Endothelial cell of umbilical vein (primary cell): ENCODE results near the gene FBXL14. TPM values are rescaled to one million over a fixed set of nuclear protein-coding genes. Genes with fewer than 3 reads are reported as not detected.

Experiments used
- BruUV-seq: library from RNA; stranded (reverse); fragments of 400-500 nt; replicated peaks from 2 replicates; lab custom pipeline; 2021; lab: Mats Ljungman, UMichigan
- CTCF ChIA-PET: fragments of 300-600, 350-600 bp; sonication (Branson Sonifier 250); formaldehyde crosslinking; loops from one replicate; lab custom pipeline; 2021; ENCODE audit warnings: antibody characterized with exemption, inconsistent platforms; lab: Charles Lee
- POLR2A ChIA-PET: fragments of 300-600, 350-600 bp; sonication (Branson Sonifier 250); formaldehyde crosslinking; loops from one replicate; lab custom pipeline; 2021; ENCODE audit warnings: antibody characterized with exemption, inconsistent platforms; lab: Charles Lee
- DNase-seq: peaks from one replicate; pipeline ENCODE4 v3.0.0-alpha.2; 2011; ENCODE audit warnings: low read depth, low spot score
- FAIRE-seq: peaks from 2 replicates; lab custom pipeline; 2011; peaks lifted over from hg19 to GRCh38; lab: Jason Lieb, UNC
- H2AFZ ChIP-seq: 2 replicates; pipeline ENCODE4 v1.6.0; 2012; ENCODE audit warnings: low read depth, low read length, control low read depth, inconsistent platforms
- H3K27ac ChIP-seq: 2 replicates; pipeline ENCODE4 v1.5.1; 2011; ENCODE audit warnings: low read depth, mild to moderate bottlenecking, control low read depth, low read length, moderate library complexity; ENCODE audit not compliant: insufficient read depth
- H3K27me3 ChIP-seq, 2 experiments: 2 replicates each; pipeline versions ENCODE4 v1.6.0 to v1.6.1; 2011; ENCODE audit warnings: low read length in 2 of 2, mixed read lengths in 1 of 2; ENCODE audit not compliant: control insufficient read depth in 2 of 2, insufficient read depth in 2 of 2
- H3K36me3 ChIP-seq, 2 experiments: 2 replicates in 1 of 2; 3 replicates in 1 of 2; pipeline ENCODE4 v1.5.1; 2011; ENCODE audit warnings: low read length in 2 of 2, mild to moderate bottlenecking in 1 of 2, moderate library complexity in 1 of 2; ENCODE audit not compliant: control insufficient read depth in 2 of 2, insufficient read depth in 2 of 2; ENCODE audit errors: extremely low read depth in 1 of 2
- H3K4me1 ChIP-seq: 3 replicates; pipeline ENCODE4 v1.5.1; 2011; ENCODE audit warnings: mild to moderate bottlenecking, low read length; ENCODE audit not compliant: control insufficient read depth, insufficient read depth; ENCODE audit errors: extremely low read depth
- H3K4me2 ChIP-seq: 2 replicates; pipeline ENCODE4 v1.6.1; 2011; ENCODE audit warnings: low read length, control low read depth, mixed read lengths; ENCODE audit not compliant: insufficient read depth
- H3K4me3 ChIP-seq, 3 experiments: fragments of 200-600 bp in 1 of 3; sonication (generic), shearing (Covaris generic) in 1 of 3; replicated peaks in 1 of 3; 2 replicates each; pipeline ENCODE4 v1.5.1; 2011 to 2016; ENCODE audit warnings: control low read depth in 3 of 3, low read length in 3 of 3, mild to moderate bottlenecking in 2 of 3, inconsistent platforms in 1 of 3, low read depth in 1 of 3, moderate library complexity in 1 of 3; ENCODE audit not compliant: insufficient read depth in 1 of 3
- H3K79me2 ChIP-seq: 2 replicates; pipeline ENCODE4 v1.6.0; 2012; ENCODE audit warnings: low read length, inconsistent platforms; ENCODE audit not compliant: control insufficient read depth, insufficient read depth
- H3K9ac ChIP-seq: replicated peaks from 2 replicates; pipeline ENCODE3; 2011; ENCODE audit warnings: low read length, control low read depth; ENCODE audit not compliant: insufficient read depth; ENCODE audit errors: extremely low read depth
- H3K9me1 ChIP-seq: replicated peaks from 3 replicates; pipeline ENCODE4 v1.6.0; 2011; ENCODE audit warnings: mild to moderate bottlenecking, low read length; ENCODE audit not compliant: control insufficient read depth, insufficient read depth; ENCODE audit errors: extremely low read depth
- H3K9me3 ChIP-seq: replicated peaks from 2 replicates; pipeline ENCODE4 v1.5.1; 2012; ENCODE audit warnings: low read length, inconsistent platforms; ENCODE audit not compliant: control insufficient read depth, insufficient read depth
- H4K20me1 ChIP-seq: replicated peaks from 2 replicates; pipeline ENCODE3; 2011; ENCODE audit warnings: mild to moderate bottlenecking, low read length; ENCODE audit not compliant: control insufficient read depth, insufficient read depth; ENCODE audit errors: extremely low read depth
- EZH2 ChIP-seq: IDR thresholded peaks from 2 replicates; pipeline ENCODE4 v1.6.1; 2012; ENCODE audit warnings: borderline replicate concordance, low read depth, mild to moderate bottlenecking, moderate library complexity, low read length, inconsistent platforms; ENCODE audit not compliant: severe bottlenecking
- FOS ChIP-seq: IDR thresholded peaks from 2 replicates; pipeline ENCODE4 v1.6.1; 2011; ENCODE audit warnings: mild to moderate bottlenecking, low read length, moderate library complexity, borderline replicate concordance; ENCODE audit not compliant: insufficient read depth
- GATA2 ChIP-seq: IDR thresholded peaks from 2 replicates; pipeline ENCODE4 v1.7.0; 2011; ENCODE audit warnings: low read depth, mild to moderate bottlenecking, moderate library complexity, mixed read lengths, low read length; ENCODE audit not compliant: insufficient read length, insufficient read depth
- JUN ChIP-seq: IDR thresholded peaks from 2 replicates; pipeline ENCODE4 v1.6.1; 2011; ENCODE audit warnings: borderline replicate concordance, low read depth; ENCODE audit not compliant: insufficient read length, insufficient read depth
- MYC ChIP-seq: IDR thresholded peaks from one replicate; pipeline ENCODE4 v1.6.1; 2011; ENCODE audit warnings: mild to moderate bottlenecking, low read depth, low read length
- POLR2A ChIP-seq: IDR thresholded peaks from 2 replicates; pipeline ENCODE4 v1.6.1; 2012; ENCODE audit warnings: low read depth, mild to moderate bottlenecking, control low read depth, low read length
- POLR2AphosphoS5 ChIP-seq: IDR thresholded peaks from 2 replicates; pipeline ENCODE4 v1.6.1; 2012; ENCODE audit warnings: low read depth, mild to moderate bottlenecking, control low read depth, low read length, moderate library complexity; ENCODE audit not compliant: insufficient read depth
- dilution Hi-C: fragments of 300-500 bp; cut with MboI; formaldehyde crosslinking; loops from one replicate; pipeline ENCODE4 v1.15.0; 2019; ENCODE audit warnings: low sequenced_read_pairs; ENCODE audit not compliant: extremely low pct_ligation_motif_present
- intact Hi-C: fragments of 100-400 bp; cut with micrococcal nuclease; formaldehyde crosslinking; loops from one replicate; pipeline ENCODE4 v1.10.0; 2022
- polyA plus RNA-seq, 4 experiments: library from polyadenylated mRNA; depleted of rRNA in 3 of 4; stranded (reverse) in 3 of 4; unstranded in 1 of 4; fragments of >200 nt; gene quantifications; 2 replicates each; pipeline versions ENCODE4 v1.2.1 to v1.2.3, GENCODE V29; 2011 to 2012; ENCODE audit warnings: missing spikeins in 1 of 4
- total RNA-seq: library from RNA; stranded (reverse); gene quantifications from 2 replicates; pipeline ENCODE4 v1.2.3, GENCODE V29; 2021
- TF ChIP-seq, protein P1 (sequence below): IDR thresholded peaks from 2 replicates; pipeline ENCODE4 v1.6.1; 2011; ENCODE audit not compliant: insufficient read depth, insufficient read length
- TF ChIP-seq, protein P2 (sequence below), 2 donors: IDR thresholded peaks; 1 replicate in 1 of 2; 2 replicates in 1 of 2; pipeline ENCODE4 v1.5.1; 2011; ENCODE audit warnings: low read length in 2 of 2, mild to moderate bottlenecking in 2 of 2, moderate library complexity in 2 of 2, control low read depth in 1 of 2, inconsistent platforms in 1 of 2, low read depth in 1 of 2; ENCODE audit not compliant: insufficient read depth in 1 of 2; ENCODE audit errors: extremely low read depth in 1 of 2

Gene FBXL14
- total and polyA plus RNA-seq, 2 donors (not counting 3 experiments of a cell fraction or from before 2014, with no cell fraction given), result 11.3 to 15.7 TPM

DNA sequence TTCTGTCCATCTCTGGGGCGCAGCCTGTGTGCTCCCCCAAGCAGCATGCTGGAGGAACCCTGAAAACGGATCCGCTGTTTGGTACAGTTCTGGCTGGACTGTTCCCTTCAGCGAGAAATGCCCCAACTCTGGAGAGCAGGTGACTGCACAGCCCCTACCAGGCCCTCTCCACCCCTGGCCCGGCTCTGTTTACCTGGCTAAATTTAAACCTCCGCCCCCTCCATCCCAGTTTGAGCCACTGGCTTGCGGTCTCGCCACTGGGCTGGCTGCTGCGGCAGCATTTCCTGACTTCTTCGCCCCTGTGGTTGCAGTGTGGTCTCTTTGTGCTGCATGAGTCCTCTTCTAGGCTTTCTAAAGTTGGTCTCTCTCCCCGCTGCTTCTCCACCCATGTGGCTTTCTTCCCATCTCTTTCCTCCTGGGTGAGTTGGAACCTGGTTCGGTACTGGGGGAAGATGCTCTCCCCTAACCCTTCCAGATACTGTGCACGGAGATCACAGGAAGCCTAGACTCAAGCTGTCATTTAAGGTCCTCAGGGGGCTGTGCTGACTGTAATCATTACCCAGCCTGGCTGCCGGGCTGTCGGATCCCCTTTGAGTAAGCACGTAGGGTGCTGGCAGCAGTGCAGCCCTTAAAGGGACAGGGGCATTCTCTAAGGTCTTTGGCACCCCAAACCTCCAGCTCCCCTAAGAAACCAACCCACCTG lies 60.6 kb downstream of the FBXL14 start:
- Histone ChIP-seq H3K9me3 (no peaks in the 10 kb centered on the region), H3K4me3 (no peak overlapping the region), H3K4me1 (no peaks in the 10 kb centered on the region), H3K27ac (no peak overlapping the region), H3K36me3 (no peaks in the 10 kb centered on the region), H3K4me2 (no peak overlapping the region), H3K9ac (no peak overlapping the region), H3K9me1 (no peaks in the 10 kb centered on the region), H3K79me2 (no peaks in the 10 kb centered on the region), H3K27me3 (peaks cover 52 to 68% of the 10 kb centered on the region in 2 experiments), H2AFZ (no peak overlapping the region), H4K20me1 (no peaks in the 10 kb centered on the region)
- intact Hi-C loops (no loop called here), dilution Hi-C loops (no loop called here)
- POLR2A ChIA-PET, result interaction anchor here (0.6 kb wide), 1 partner anchor 59 kb away, joined by 3 read pairs; no protein-coding TSS in a partner anchor
- CTCF ChIA-PET, result interaction anchor here (1.2 to 3.5 kb wide), 3 partner anchors 11 to 416 kb away, joined by 4 to 11 read pairs (median 4); no protein-coding TSS in a partner anchor
- TF ChIP-seq, protein P1, sequence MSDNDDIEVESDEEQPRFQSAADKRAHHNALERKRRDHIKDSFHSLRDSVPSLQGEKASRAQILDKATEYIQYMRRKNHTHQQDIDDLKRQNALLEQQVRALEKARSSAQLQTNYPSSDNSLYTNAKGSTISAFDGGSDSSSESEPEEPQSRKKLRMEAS, result no peak
- TF ChIP-seq POLR2AphosphoS5, result no peak
- TF ChIP-seq GATA2, result no peak
- TF ChIP-seq EZH2, result no peak
- no peak for TF ChIP-seq POLR2A
- TF ChIP-seq, protein P2, sequence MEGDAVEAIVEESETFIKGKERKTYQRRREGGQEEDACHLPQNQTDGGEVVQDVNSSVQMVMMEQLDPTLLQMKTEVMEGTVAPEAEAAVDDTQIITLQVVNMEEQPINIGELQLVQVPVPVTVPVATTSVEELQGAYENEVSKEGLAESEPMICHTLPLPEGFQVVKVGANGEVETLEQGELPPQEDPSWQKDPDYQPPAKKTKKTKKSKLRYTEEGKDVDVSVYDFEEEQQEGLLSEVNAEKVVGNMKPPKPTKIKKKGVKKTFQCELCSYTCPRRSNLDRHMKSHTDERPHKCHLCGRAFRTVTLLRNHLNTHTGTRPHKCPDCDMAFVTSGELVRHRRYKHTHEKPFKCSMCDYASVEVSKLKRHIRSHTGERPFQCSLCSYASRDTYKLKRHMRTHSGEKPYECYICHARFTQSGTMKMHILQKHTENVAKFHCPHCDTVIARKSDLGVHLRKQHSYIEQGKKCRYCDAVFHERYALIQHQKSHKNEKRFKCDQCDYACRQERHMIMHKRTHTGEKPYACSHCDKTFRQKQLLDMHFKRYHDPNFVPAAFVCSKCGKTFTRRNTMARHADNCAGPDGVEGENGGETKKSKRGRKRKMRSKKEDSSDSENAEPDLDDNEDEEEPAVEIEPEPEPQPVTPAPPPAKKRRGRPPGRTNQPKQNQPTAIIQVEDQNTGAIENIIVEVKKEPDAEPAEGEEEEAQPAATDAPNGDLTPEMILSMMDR (IDR thresholded peaks at IDR 0.05; ENCODE audit: extremely low read depth in 1 of 2, insufficient read depth in 1 of 2, low read depth in 1 of 2, low read length in 2 of 2), result no peak
- no peak for TF ChIP-seq MYC
- no peak for TF ChIP-seq JUN
- TF ChIP-seq FOS, result no peak
- no peak for FAIRE-seq
- no TSS peak for BruUV-seq
- DNase-seq, result no peak
